Neural progenitor cell (in vitro differentiated cells): ENCODE measurements around the gene KAZN.

Experiments
- EZH2 ChIP-seq: fragments of 200-600 bp; sonication (generic); IDR thresholded peaks from 2 replicates; pipeline ENCODE4 v1.6.1; 2017; ENCODE audit warnings: antibody characterized with exemption, mild to moderate bottlenecking, moderate library complexity
- EZH2phosphoT487 ChIP-seq: fragments of 200-600 bp; sonication (generic); IDR thresholded peaks from 2 replicates; pipeline ENCODE4 v1.6.1; 2017; ENCODE audit warnings: antibody characterized with exemption
- TF ChIP-seq, protein P1 (sequence below): fragments of 200-600 bp; sonication (generic); IDR thresholded peaks from 2 replicates; pipeline ENCODE4 v1.5.1; 2017; ENCODE audit warnings: antibody characterized with exemption, mild to moderate bottlenecking

DNA sequence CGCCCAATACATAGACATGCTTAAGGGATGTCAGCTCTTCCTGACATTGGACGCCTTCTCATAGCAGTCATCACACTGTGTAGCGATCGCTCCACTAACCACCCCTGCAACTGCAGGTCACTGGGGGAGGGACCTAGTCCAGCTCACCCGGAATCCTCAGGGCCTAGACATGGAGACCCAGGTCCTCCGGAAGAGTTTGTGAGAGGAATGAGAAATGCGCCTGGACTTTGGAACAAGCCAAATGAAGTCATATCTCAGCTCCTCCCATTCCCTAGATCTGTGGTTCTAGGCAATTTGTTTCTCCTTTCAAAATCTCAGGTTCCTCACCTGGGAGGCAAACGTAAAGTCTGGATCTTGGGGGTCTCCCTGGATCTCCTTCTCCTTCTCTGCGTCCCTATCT is 253.3 kb downstream of the KAZN start:
- TF ChIP-seq, protein P1, sequence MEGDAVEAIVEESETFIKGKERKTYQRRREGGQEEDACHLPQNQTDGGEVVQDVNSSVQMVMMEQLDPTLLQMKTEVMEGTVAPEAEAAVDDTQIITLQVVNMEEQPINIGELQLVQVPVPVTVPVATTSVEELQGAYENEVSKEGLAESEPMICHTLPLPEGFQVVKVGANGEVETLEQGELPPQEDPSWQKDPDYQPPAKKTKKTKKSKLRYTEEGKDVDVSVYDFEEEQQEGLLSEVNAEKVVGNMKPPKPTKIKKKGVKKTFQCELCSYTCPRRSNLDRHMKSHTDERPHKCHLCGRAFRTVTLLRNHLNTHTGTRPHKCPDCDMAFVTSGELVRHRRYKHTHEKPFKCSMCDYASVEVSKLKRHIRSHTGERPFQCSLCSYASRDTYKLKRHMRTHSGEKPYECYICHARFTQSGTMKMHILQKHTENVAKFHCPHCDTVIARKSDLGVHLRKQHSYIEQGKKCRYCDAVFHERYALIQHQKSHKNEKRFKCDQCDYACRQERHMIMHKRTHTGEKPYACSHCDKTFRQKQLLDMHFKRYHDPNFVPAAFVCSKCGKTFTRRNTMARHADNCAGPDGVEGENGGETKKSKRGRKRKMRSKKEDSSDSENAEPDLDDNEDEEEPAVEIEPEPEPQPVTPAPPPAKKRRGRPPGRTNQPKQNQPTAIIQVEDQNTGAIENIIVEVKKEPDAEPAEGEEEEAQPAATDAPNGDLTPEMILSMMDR, result no peak
- no peak for TF ChIP-seq EZH2
- TF ChIP-seq EZH2phosphoT487, result no peak
